HUES48 (cell line): ENCODE measurements around the gene CSNK2A2.

Experiments used
- H3K27ac ChIP-seq: one replicate; pipeline ENCODE4 v1.7.0; 2013; ENCODE audit warnings: low read depth, low read length, inconsistent platforms
- H3K27me3 ChIP-seq: 2 replicates; pipeline ENCODE4 v1.6.1; 2013; ENCODE audit warnings: mild to moderate bottlenecking, low read length; ENCODE audit not compliant: control insufficient read depth, insufficient read depth
- H3K36me3 ChIP-seq: 2 replicates; pipeline ENCODE4 v1.6.1; 2013; ENCODE audit warnings: low read length; ENCODE audit not compliant: control insufficient read depth, insufficient read depth
- H3K4me1 ChIP-seq: 2 replicates; pipeline ENCODE4 v1.6.1; 2013; ENCODE audit warnings: mild to moderate bottlenecking, low read length; ENCODE audit not compliant: control insufficient read depth, insufficient read depth
- H3K4me3 ChIP-seq: 2 replicates; pipeline ENCODE4 v1.5.1; 2013; ENCODE audit warnings: mild to moderate bottlenecking, low read depth, low read length
- H3K9ac ChIP-seq: 2 replicates; pipeline ENCODE4 v1.6.1; 2013; ENCODE audit warnings: mild to moderate bottlenecking, low read depth, low read length, moderate library complexity
- H3K9me3 ChIP-seq: 2 replicates; pipeline ENCODE4 v1.6.1; 2013; ENCODE audit warnings: low read length; ENCODE audit not compliant: control insufficient read depth, insufficient read depth

The CSNK2A2 gene

DNA sequence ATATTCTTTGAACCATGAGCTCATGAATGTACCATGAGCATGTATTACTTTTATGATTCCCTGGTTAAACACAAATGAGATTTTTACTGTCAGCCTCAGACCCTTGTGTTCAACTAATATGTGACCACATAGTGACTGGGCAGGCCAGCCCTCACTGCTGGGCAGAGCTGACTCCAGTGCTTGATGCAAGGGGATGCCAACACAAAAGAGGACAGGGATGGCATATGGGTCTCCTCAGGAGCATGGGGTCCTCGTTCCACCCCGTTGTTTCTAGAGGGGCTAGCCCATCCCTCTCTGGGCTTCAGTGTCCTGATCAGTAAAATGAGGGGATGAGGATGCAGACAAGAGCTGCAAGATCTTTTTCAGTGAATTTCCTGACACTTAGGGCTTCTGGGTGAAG lies 88.0 kb downstream of the CSNK2A2 start:
- H3K9me3 ChIP-seq: no peaks in the 10 kb centered on the region
- H3K27ac ChIP-seq: no peak overlapping the region
- H3K4me3 ChIP-seq: no peak overlapping the region
- peaks cover 28% of the 10 kb centered on the region for H3K4me1 ChIP-seq
- H3K36me3 ChIP-seq: peaks cover 23% of the 10 kb centered on the region
- H3K27me3 ChIP-seq: no peaks in the 10 kb centered on the region
- no peak overlapping the region for H3K9ac ChIP-seq

DNA sequence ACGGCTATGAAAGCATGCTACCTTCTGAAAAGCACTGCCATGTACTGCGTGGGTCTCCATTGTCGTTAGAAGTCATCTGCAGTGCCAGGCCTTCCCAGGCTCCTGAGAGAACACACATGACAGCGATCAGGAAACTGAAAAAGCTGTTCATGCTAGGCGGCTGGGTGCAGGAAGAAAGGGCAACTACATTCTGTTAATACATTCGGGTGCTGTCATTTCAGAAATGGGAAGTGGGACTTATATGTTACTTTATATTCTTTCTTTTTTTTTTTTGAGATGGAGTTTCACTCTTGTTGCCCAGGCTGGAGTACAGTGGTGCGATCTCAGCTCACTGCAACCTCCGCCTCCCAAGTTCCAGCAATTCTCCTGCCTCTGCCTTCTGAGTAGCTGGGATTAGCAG lies 88.6 kb downstream of the CSNK2A2 start:
- peaks cover 17% of the 10 kb centered on the region for H3K36me3 ChIP-seq
- H3K27ac ChIP-seq: no peak overlapping the region
- H3K27me3 ChIP-seq: no peaks in the 10 kb centered on the region
- H3K4me1 ChIP-seq: peaks cover 28% of the 10 kb centered on the region
- no peak overlapping the region for H3K4me3 ChIP-seq
- H3K9ac ChIP-seq: no peak overlapping the region
- H3K9me3 ChIP-seq: no peaks in the 10 kb centered on the region
